ENCODE data around the gene RPS18. TPM values are rescaled to one million over a fixed set of nuclear protein-coding genes. Genes with fewer than 3 reads are reported as not detected.

Gene RPS18
- total and polyA plus RNA-seq, 2 of the 13 experiments (the other 11 are each of a cell fraction or from before 2014, with no cell fraction given): 3,896 to 5,806 TPM

GRCh38 chr6:33271468-33272274 lies at the start of gene RPS18, which contains the start of gene VPS52 (continued):
- TF ChIP-seq ARHGAP35 (CRISPR knock-in tag; IDR thresholded peaks at IDR 0.05; ENCODE audit: borderline replicate concordance) (peak; percentile 92), ZNF484 (CRISPR knock-in tag; IDR thresholded peaks at IDR 0.05; ENCODE audit: borderline replicate concordance, low read depth) (no peak), SP2 (CRISPR knock-in tag; IDR thresholded peaks at IDR 0.05) (peak; percentile 86), ZNF276 (CRISPR knock-in tag; IDR thresholded peaks at IDR 0.05; ENCODE audit: low read depth) (no peak; the same call in none of the 2 replicates), HOXA7 (CRISPR knock-in tag; IDR thresholded peaks at IDR 0.05) (no peak), ZNF253 (CRISPR knock-in tag; IDR thresholded peaks at IDR 0.05; ENCODE audit: borderline replicate concordance) (peak; percentile 90; the same call in 1 of the 2 replicates), TFAP4 (IDR thresholded peaks at IDR 0.05; ENCODE audit: borderline replicate concordance, low read depth) (peak; percentile 15; the same call in 1 of the 2 replicates), ZBTB33 (CRISPR knock-in tag; IDR thresholded peaks at IDR 0.05) (peak; percentile 24; the same call in 1 of the 2 replicates), ZNF143 (CRISPR knock-in tag; IDR thresholded peaks at IDR 0.05) (peak; percentile 79), ZNF891 (CRISPR knock-in tag; IDR thresholded peaks at IDR 0.05) (peak; percentile 87), NFE2 (CRISPR knock-in tag; IDR thresholded peaks at IDR 0.05) (no peak; the same call in 1 of the 2 replicates), ZNF672 (CRISPR knock-in tag; IDR thresholded peaks at IDR 0.05) (no peak), SNAPC2 (CRISPR knock-in tag; IDR thresholded peaks at IDR 0.05) (peak; percentile 81; the same call in 1 of the 2 replicates), ZBTB8A (CRISPR knock-in tag; IDR thresholded peaks at IDR 0.05; ENCODE audit: borderline replicate concordance, low read depth) (peak; percentile 93), MAF1 (CRISPR knock-in tag; IDR thresholded peaks at IDR 0.05; ENCODE audit: borderline replicate concordance) (no peak; the same call in none of the 2 replicates), ISX (CRISPR knock-in tag; conservative IDR thresholded peaks at IDR 0.05) (0 out of 2 replicates have a peak, but pooled peaks have one; percentile 79), FOXC1 (CRISPR knock-in tag; IDR thresholded peaks at IDR 0.05; ENCODE audit: borderline replicate concordance) (peak; percentile 89; the same call in 1 of the 2 replicates), ZSCAN20 (CRISPR knock-in tag; IDR thresholded peaks at IDR 0.05; ENCODE audit: borderline replicate concordance) (peak; percentile 47; the same call in 1 of the 2 replicates), ZNF766 (CRISPR knock-in tag; IDR thresholded peaks at IDR 0.05; ENCODE audit: borderline replicate concordance) (peak; percentile 77; the same call in 1 of the 2 replicates), PBX3 (CRISPR knock-in tag; IDR thresholded peaks at IDR 0.05; ENCODE audit: borderline replicate concordance) (peak; percentile 18; the same call in 1 of the 2 replicates), ZNF777 (CRISPR knock-in tag; IDR thresholded peaks at IDR 0.05) (0 out of 2 replicates have a peak, but pooled peaks have one; percentile 30), ZNF350 (CRISPR knock-in tag; IDR thresholded peaks at IDR 0.05; ENCODE audit: borderline replicate concordance, low read depth) (peak; percentile 96), TRIM24 (CRISPR knock-in tag; IDR thresholded peaks at IDR 0.05) (no peak), ZBTB21 (CRISPR knock-in tag; IDR thresholded peaks at IDR 0.05) (no peak)

Measured in HepG2 (cell line).